H1 (cell line): ENCODE measurements around the gene PSPH.

Experiments
- ASH2L ChIP-seq: fragments of 200-600, 300-600 bp; sonication (generic); IDR thresholded peaks from one replicate; pipeline ENCODE4 v1.7.1; 2017; ENCODE audit warnings: low read length
- ATF2 ChIP-seq: IDR thresholded peaks from 2 replicates; pipeline ENCODE4 v1.6.1; 2012; ENCODE audit warnings: low read length, inconsistent platforms
- CBX5 ChIP-seq: fragments of 300-800, 300-1000 bp; sonication (generic); IDR thresholded peaks from 2 replicates; pipeline ENCODE4 v1.7.1; 2016; ENCODE audit warnings: antibody characterized with exemption, low read length, low read depth
- EP300 ChIP-seq, 2 experiments: IDR thresholded peaks; 1 replicate in 1 of 2; 2 replicates in 1 of 2; pipeline ENCODE4 v1.6.1; 2011 to 2012; ENCODE audit warnings: low read depth in 2 of 2, low read length in 2 of 2, mild to moderate bottlenecking in 2 of 2, borderline replicate concordance in 1 of 2, inconsistent platforms in 1 of 2, moderate library complexity in 1 of 2
- HDAC6 ChIP-seq: IDR thresholded peaks from one replicate; pipeline ENCODE4 v1.7.1; 2012; ENCODE audit warnings: low read depth, mild to moderate bottlenecking, inconsistent platforms, low read length, moderate library complexity
- RAD21 ChIP-seq, 2 experiments: IDR thresholded peaks in 1 of 2; conservative IDR thresholded peaks in 1 of 2; 2 replicates each; pipeline ENCODE4 v1.6.1; 2011; ENCODE audit warnings: low read depth in 2 of 2, low read length in 2 of 2, improper control_type of control experiment in 1 of 2, inconsistent platforms in 1 of 2, mild to moderate bottlenecking in 1 of 2, moderate library complexity in 1 of 2
- RFX5 ChIP-seq: IDR thresholded peaks from 2 replicates; pipeline ENCODE4 v1.6.1; 2011; ENCODE audit warnings: low read depth, low read length, improper control_type of control experiment, borderline replicate concordance
- USF2 ChIP-seq: IDR thresholded peaks from 2 replicates; pipeline ENCODE4 v1.6.1; 2011; ENCODE audit warnings: low read length, improper control_type of control experiment
- ZNF274 ChIP-seq: IDR thresholded peaks from 2 replicates; pipeline ENCODE4 v1.7.0; 2012; ENCODE audit warnings: low read length, borderline replicate concordance; ENCODE audit errors: extremely low read depth

GRCh38 chr7:55965805-55966421 lies 85.3 kb downstream of the PSPH start:
- TF ChIP-seq ATF2 (no peak), ASH2L (no peak), USF2 (no peak), ZNF274 (no peak), RFX5 (no peak), HDAC6 (no peak), EP300 (IDR thresholded peaks at IDR 0.05; ENCODE audit: borderline replicate concordance in 1 of 2, low read depth in 2 of 2, low read length in 2 of 2) (no peak), CBX5 (no peak), RAD21 (IDR thresholded peaks at IDR 0.05 in 1 of 2, conservative IDR thresholded peaks at IDR 0.05 in 1 of 2; ENCODE audit: low read depth in 2 of 2, low read length in 2 of 2) (no peak)
